HG02571 (cell line): Measurements from ENCODE around the gene RAI1.

ENCODE experiments used
- ATAC-seq: cut with Tn5 transposase; IDR thresholded peaks from one replicate; pipeline ENCODE4 v1.9.1; 2021; ENCODE audit warnings: mild to moderate bottlenecking, moderate library complexity; ENCODE audit not compliant: unreplicated experiment

The RAI1 gene

GRCh38 chr17:17713839-17714238 lies 32.6 kb downstream of the RAI1 start:
- no peak for ATAC-seq

DNA sequence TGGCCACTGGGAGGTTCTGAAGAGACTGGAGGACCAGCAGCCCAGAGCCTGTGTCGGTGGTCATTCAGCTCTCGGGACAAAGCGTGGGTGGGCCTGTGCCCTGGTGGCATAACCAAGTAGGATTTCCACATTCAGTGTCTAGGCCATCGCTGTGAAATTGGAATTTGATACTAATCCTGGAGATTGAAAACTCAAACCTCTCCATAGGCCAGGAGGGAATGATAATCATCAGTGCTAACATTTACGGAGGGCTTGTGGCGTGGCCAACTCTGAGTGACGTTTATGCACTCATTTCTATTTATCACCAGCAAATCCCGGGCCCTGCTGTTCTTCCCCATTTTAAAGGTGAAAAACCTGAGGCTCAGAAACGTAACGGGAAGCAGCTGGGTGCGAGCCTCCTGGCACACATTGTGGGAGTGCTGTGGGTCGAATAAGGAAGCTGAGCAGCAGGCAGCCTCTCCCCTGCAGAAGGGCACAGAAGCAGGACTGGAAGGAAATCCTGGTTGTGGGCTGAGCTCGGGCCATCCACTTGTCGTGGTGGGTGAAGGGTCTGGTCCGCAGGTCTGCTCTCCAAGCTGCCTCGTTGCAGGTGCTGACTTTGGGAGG lies 33.1 kb downstream of the RAI1 start:
- no peak for ATAC-seq

DNA sequence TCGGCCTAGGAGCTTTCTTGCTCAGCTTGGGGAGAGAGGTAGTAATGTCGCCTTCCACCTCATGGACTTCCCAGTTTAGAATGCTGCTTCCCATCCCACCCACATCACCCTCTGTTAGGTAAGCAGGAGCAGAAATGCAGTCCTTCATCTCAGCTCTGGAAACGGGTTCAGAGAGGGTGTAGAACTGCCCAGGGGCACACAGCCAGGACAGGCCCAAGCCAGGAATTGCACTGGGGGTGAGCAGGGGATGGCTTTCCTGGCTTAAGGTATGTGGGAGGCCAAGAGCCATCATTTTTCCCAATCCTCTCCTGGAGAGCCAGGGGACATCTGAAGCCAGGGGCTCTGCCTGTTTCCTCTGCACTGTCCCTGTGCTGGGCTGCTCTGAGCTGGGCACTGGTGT lies 33.6 kb downstream of the RAI1 start:
- ATAC-seq: no peak

GRCh38 chr17:17716837-17717523 lies 35.7 kb downstream of the RAI1 start:
- ATAC-seq: no peak

DNA sequence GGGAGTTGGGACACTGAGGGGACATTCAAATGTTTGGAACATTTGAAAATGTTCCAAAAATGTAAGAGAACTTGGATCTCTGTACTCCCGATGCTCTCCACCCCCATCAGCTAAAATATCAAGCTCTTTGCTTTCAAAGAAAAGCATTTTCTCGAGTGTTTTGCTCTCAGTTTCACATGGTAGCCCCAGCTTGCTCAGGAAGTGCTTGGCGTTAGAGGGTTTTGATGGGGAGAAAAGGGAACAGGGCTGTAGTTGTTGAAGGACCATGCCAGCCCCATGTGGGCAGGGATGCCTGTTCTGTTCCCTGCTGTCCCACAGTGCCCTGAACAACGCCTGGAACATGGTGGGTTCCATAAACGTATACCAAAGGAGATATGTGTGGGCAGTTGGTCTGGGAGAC lies 37.0 kb downstream of the RAI1 start:
- ATAC-seq: no peak

DNA sequence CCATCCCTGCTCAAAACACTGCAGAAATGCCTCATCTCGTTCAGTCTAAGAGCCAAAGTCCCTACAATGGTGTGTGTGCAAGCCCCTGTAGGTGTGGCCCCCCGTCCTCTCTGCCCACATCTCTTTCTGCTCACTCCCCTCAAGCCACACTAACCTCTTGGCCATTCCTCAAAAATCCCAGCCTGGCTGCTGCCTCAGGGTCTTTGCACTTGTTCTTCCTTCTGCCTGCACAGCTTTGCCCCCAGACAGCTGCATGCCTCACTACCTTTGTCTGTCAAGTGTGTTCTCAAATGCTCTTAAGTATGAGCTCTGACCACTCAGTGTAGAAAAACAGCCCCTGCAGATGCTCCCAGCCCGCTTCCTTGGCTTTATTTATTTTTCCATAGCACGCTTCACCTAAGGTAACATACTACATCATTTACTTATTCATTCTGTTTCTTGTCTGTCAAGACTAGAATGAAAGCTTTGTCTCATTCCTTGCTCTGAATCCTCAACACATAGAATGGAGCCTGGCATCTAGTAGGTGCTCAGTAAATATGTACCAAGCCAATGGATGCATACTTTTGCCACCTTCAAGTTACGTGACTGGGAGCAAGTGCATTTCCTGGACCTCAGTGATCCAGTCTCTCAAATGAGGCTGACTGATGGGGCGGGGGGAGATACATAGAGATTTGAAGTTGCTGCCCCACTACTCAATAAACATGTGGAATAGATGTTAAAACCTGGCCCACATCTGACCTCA lies 38.1 kb downstream of the RAI1 start:
- ATAC-seq: no peak

DNA sequence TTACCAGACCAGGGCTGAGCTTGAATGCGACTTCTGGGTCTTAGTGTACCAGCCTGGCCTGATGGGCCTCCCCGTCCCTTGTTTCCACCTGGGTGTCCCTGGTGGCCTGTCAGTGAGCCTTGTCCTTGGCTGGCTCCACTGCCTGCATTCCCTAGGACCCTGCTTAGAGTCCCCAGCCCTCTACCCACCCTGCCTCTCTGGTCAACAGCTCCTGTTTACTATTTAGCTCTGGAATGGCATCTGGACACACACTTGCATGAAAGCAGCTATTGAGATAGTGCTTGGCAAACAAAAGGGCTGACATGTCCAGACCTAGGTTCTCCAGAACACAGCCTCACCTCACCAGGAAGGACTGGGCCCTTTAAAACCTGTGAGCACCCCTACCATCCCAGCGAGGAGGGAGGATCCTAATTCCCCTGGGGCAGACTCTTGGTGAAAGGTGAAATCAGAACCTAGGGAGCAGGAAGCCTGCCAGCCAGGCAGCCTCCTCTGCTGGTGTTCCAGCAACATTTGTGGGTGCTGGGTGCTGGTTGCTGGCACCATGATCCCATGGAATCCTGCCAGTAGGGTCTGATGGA lies 38.8 kb downstream of the RAI1 start:
- no peak for ATAC-seq

- ATAC-seq: no peak
Observed at GRCh38 chr17:17721140-17721668, 39.9 kb downstream of the RAI1 start.

DNA sequence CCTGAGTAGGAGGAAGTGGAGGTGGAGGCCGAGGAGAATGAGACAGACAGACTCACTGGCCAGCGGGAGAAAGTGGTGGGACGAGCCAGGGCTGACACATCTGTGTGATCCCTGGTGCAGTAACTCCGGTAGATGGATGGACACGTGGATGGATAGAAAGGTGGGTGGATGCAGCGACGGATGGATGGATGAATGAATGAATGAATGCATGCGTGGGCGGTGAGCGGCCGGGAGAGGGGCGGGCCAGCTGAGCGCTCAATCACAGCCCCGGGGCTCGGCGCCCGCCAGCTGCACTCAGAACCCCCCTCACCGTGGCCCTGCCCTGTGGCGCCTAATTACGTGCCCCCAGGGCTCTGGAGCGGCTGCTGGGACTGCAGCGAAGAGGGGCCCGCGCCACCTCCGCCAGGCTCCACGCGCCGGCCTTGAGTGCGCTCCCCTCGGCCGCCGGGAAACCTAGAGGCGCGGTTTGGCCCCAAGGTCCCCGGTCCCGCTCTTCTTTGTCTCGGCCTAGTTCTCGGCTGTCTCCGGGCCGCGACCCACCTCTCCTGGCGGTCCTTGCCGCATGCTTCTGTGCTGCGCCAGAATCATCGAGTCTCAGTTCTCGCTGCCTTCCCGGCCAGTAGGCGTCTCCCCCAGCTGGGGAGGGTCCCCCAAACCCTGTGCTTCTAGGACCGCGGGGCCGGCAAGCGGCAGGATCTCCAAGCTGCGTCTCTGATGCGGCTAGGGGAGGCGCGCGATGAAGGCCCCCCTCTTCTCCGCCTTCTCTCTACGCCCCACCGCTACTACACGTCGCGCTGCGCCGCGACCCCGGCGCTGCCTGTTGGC lies 41.0 kb downstream of the RAI1 start:
- ATAC-seq: no peak

DNA sequence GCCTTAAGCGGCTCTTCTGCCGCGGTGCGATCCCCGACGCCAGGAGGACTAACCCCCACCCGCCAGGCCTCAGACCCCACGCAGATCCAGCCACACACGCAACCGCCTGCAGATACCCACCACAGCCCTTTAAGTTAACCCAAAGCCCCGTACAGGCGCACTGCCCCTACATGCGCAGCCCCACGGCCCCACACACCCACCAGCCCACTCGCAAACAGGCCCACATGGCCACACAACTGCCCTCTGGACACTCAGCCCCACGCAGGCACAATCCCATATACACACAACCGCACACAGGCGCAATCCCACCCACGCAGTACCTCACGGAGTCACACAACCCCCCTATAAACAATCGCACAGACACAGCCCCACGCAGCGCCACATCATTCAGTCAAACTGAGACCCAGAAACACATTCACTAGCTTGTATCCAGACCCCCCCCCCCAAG lies 41.7 kb downstream of the RAI1 start:
- no peak for ATAC-seq

DNA sequence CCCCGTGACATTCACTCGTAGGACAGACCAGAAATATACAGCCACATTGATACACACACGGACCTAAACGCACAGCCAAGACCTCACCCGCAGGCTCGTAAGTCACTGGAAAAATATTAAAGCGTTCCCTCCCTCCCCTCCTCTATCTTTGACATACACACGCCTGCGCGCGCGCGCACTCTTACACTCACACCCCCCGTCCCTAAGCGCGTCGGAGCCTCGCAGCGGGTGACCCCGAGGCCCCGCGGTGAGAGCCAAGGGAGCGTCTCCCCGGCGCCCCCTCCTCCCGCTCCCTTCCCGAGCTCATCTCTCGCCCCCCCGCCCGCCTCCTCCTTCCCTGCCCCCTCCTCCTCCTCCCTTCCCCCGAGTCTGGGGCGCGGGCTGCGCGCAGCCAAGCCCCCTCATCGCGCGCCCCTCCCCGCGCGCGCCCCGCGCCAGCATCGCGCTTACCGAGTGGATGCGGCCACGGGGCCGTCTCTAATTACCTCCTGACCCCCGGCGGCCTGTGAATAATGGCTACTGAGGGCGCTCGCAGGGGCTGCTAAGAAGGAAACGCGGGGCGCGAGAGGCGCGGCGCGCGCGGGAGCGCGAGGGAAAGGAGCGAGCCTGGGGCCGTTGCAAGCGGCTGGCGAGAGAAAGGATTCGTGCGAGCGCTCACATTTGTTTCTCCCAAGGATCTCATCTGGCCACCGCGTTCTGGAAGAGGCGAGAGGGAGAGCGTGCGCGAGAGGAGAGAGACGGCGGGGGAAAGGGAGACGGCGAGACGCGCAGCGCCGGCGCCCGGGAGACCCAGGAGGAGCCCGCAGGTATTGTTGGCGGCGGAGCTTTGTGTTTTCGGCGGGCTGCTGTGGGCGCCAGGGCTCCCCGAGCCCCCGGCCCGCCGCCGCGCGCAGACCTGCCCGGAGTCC lies 42.4 kb downstream of the RAI1 start:
- ATAC-seq: no peak

GRCh38 chr17:17724307-17725010 lies 43.2 kb downstream of the RAI1 start:
- ATAC-seq: no peak

- ATAC-seq: no peak
Observed at GRCh38 chr17:17725011-17725751, 43.9 kb downstream of the RAI1 start.

GRCh38 chr17:17725752-17726457 lies 44.6 kb downstream of the RAI1 start:
- no peak for ATAC-seq

- no peak for ATAC-seq
Observed at GRCh38 chr17:17726458-17727060, 45.3 kb downstream of the RAI1 start.

- ATAC-seq: no peak
Observed at GRCh38 chr17:17727111-17727659, 45.9 kb downstream of the RAI1 start.

GRCh38 chr17:17728146-17728545 lies 46.9 kb downstream of the RAI1 start:
- ATAC-seq: no peak
